ENCODE measurements around the gene SCN8A.

- no peak for TF ChIP-seq CTCF (IDR thresholded peaks at IDR 0.05; ENCODE audit: insufficient read depth, low read length)
- no peak for TF ChIP-seq POLR2AphosphoS5 (IDR thresholded peaks at IDR 0.05; ENCODE audit: low read depth)
- TF ChIP-seq, protein P1, sequence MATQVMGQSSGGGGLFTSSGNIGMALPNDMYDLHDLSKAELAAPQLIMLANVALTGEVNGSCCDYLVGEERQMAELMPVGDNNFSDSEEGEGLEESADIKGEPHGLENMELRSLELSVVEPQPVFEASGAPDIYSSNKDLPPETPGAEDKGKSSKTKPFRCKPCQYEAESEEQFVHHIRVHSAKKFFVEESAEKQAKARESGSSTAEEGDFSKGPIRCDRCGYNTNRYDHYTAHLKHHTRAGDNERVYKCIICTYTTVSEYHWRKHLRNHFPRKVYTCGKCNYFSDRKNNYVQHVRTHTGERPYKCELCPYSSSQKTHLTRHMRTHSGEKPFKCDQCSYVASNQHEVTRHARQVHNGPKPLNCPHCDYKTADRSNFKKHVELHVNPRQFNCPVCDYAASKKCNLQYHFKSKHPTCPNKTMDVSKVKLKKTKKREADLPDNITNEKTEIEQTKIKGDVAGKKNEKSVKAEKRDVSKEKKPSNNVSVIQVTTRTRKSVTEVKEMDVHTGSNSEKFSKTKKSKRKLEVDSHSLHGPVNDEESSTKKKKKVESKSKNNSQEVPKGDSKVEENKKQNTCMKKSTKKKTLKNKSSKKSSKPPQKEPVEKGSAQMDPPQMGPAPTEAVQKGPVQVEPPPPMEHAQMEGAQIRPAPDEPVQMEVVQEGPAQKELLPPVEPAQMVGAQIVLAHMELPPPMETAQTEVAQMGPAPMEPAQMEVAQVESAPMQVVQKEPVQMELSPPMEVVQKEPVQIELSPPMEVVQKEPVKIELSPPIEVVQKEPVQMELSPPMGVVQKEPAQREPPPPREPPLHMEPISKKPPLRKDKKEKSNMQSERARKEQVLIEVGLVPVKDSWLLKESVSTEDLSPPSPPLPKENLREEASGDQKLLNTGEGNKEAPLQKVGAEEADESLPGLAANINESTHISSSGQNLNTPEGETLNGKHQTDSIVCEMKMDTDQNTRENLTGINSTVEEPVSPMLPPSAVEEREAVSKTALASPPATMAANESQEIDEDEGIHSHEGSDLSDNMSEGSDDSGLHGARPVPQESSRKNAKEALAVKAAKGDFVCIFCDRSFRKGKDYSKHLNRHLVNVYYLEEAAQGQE (IDR thresholded peaks at IDR 0.05; ENCODE audit: insufficient replicate concordance, low read depth) = no peak
- peak; percentile 54; the same call in 1 of the 2 replicates for TF ChIP-seq SPI1 (IDR thresholded peaks at IDR 0.05; ENCODE audit: borderline replicate concordance, low read depth)
Observed at GRCh38 chr12:51773145-51773869, 182.3 kb downstream of the SCN8A start.

All from HL-60 (cell line).